ENCODE data around the gene UBA5.
A peak's percentile ranks its signal among the peaks of the same experiment; 100 is the strongest.

The UBA5 gene

GRCh38 chr3:132624790-132625189 lies 35.3 kb upstream of the UBA5 start:
- no peak for TF ChIP-seq CTCF (conservative IDR thresholded peaks at IDR 0.05; ENCODE audit: low read depth, low read length)
- no peak for DNase-seq (ENCODE audit: low read depth)
- no peak overlapping the region for H3K4me3 ChIP-seq (ENCODE audit: low read depth, low read length)

- no peak for TF ChIP-seq CTCF (conservative IDR thresholded peaks at IDR 0.05; ENCODE audit: low read depth, low read length)
- H3K4me3 ChIP-seq (ENCODE audit: low read depth, low read length) = no peak overlapping the region
- DNase-seq (ENCODE audit: low read depth) = no peak
Measured at GRCh38 chr3:132625613-132626012, 34.5 kb upstream of the UBA5 start.

GRCh38 chr3:132626955-132627354 lies 33.2 kb upstream of the UBA5 start:
- no peak overlapping the region for H3K4me3 ChIP-seq (ENCODE audit: low read depth, low read length)
- no peak for TF ChIP-seq CTCF (conservative IDR thresholded peaks at IDR 0.05; ENCODE audit: low read depth, low read length)
- no peak for DNase-seq (ENCODE audit: low read depth)

GRCh38 chr3:132628157-132628556 lies 32.0 kb upstream of the UBA5 start:
- DNase-seq (ENCODE audit: low read depth) = no peak
- no peak for TF ChIP-seq CTCF (conservative IDR thresholded peaks at IDR 0.05; ENCODE audit: low read depth, low read length)
- H3K4me3 ChIP-seq (ENCODE audit: low read depth, low read length) = no peak overlapping the region

GRCh38 chr3:132629928-132630327 lies 30.2 kb upstream of the UBA5 start:
- DNase-seq (ENCODE audit: low read depth) = peak; percentile 67
- H3K4me3 ChIP-seq (ENCODE audit: low read depth, low read length) = no peak overlapping the region
- TF ChIP-seq CTCF (conservative IDR thresholded peaks at IDR 0.05; ENCODE audit: low read depth, low read length) = no peak

- DNase-seq (ENCODE audit: low read depth) = no peak
Measured at GRCh38 chr3:132630612-132631011, 29.5 kb upstream of the UBA5 start.

More at GRCh38 chr3:132630612-132631011, 29.5 kb upstream of the UBA5 start:
- no peak overlapping the region for H3K4me3 ChIP-seq (ENCODE audit: low read depth, low read length)
- TF ChIP-seq CTCF (conservative IDR thresholded peaks at IDR 0.05; ENCODE audit: low read depth, low read length) = no peak

Data from choroid plexus epithelial cell (primary cell).